Measurements from ENCODE around the gene AP5S1. TPM values are rescaled to one million over a fixed set of nuclear protein-coding genes. Genes with fewer than 3 reads are reported as not detected.

Gene AP5S1
- total RNA-seq, 1 donor from 2014 or later = 22.8 TPM

DNA sequence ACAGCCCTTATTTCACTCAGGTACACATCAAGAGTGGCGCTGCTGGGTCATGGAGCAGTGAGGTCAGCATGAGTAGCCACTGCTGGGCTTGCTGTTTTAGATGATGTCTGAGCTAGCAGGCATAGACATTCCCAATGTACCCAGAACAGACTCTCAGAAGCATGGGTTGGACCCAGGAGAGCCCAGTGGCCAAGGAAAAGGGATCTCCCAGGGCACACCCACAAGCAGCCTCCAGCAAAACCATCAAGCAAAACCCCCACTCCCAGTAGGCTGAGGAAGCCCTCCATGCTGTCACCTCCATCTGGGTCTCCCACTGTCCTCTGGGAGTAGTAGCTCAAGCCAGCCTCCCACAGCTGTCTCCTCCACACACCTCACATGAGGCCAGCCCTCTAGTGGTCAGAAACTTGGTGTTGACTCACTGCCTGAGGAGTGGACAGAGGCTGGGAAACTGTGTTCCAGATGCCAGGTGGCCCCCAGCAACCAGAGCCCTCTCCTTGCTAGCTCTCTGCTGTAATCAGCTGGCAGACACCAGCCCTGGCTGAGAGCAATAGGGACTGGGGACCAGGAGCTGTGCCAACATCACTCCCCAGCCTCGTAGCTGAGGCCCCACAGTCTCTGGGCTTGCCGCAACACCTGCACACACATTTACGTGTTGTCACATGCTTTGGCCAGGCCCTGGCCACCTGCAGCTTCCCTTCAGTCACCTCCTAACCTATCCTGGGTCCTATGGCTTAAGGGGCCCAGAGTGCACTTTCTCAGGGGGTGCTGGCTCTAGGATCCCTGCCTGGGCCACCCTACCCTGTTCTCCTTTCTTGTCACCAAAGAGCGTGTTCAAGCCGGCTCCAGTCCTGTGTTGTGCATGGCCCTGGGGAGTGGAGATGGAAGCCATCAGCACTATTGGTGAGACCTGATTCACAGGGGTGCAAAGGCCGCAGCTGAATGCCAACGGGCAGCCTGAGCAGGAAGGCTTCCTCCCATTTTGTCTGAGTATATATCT, 1.9 kb upstream of the AP5S1 start:
- H3K9me3 Mint-ChIP-seq (ENCODE audit: unreplicated experiment) = no peaks in the 10 kb centered on the region
- DNase-seq (ENCODE audit: extremely low spot score, unreplicated experiment) = peak; percentile 90
- peaks cover 7% of the 10 kb centered on the region for H3K36me3 Mint-ChIP-seq (ENCODE audit: unreplicated experiment)
- H3K4me3 Mint-ChIP-seq (ENCODE audit: unreplicated experiment) = no peak overlapping the region
- peaks cover 39% of the 10 kb centered on the region for H3K4me1 Mint-ChIP-seq (ENCODE audit: unreplicated experiment)
- peak; percentile 75 for TF ChIP-seq CTCF (IDR thresholded peaks at IDR 0.05)
- H3K27me3 Mint-ChIP-seq (ENCODE audit: unreplicated experiment) = no peaks in the 10 kb centered on the region
- peak overlapping the region; percentile 98 for H3K27ac Mint-ChIP-seq (ENCODE audit: unreplicated experiment)

GRCh38 chr20:3819411-3820047, 818 bp upstream of the AP5S1 start:
- peaks cover 7% of the 10 kb centered on the region for H3K36me3 Mint-ChIP-seq (ENCODE audit: unreplicated experiment)
- no peak for TF ChIP-seq CTCF (IDR thresholded peaks at IDR 0.05)
- H3K27ac Mint-ChIP-seq (ENCODE audit: unreplicated experiment) = peak overlapping the region; percentile 98
- peak overlapping the region; percentile 74 for H3K4me3 Mint-ChIP-seq (ENCODE audit: unreplicated experiment)
- no peak for DNase-seq (ENCODE audit: extremely low spot score, unreplicated experiment)
- no peaks in the 10 kb centered on the region for H3K9me3 Mint-ChIP-seq (ENCODE audit: unreplicated experiment)
- no peaks in the 10 kb centered on the region for H3K27me3 Mint-ChIP-seq (ENCODE audit: unreplicated experiment)
- H3K4me1 Mint-ChIP-seq (ENCODE audit: unreplicated experiment) = peaks cover 39% of the 10 kb centered on the region

DNA sequence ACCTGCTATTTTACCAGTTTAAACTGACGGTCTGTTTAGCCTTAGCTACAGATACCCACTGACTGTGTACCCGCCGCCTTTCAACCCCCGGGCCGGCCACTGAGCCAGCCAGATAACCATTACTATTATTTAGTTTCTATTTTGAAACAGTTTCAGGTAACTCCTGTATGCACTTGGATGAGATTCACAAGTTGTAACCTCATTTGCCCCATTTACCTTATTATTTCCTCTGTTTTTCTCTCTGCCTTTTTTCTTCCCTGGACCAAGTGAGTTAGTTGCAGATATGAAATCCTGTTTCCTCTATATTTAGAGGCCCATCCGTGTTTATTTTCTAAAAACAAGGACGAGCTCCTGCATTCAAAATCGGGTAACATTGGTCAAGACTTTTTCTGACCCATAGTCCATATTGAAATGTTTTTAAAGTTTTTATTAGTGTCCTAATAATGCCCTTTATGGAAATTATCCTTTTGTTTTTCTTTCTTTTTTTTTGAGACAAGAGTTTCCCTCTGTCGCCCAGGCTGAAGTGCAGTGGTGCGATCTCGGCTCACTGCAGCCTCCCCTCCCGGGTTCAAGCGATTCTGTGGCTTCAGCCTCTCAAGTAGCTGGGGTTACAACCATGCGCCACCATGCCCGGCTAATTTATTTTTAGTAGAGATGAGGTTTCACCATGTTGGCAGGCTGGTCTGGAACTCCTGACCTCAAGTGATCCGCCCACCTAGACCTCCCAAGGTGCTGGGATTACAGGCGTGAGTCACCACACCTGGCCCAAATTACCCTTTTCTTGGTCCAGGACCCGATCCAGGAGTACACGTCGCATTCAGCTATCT, 767 bp downstream of the AP5S1 start:
- Mint-ChIP-seq H3K4me3 (ENCODE audit: unreplicated experiment) (peak overlapping the region; percentile 85), H3K4me1 (ENCODE audit: unreplicated experiment) (peaks cover 39% of the 10 kb centered on the region), H3K27me3 (ENCODE audit: unreplicated experiment) (no peaks in the 10 kb centered on the region), H3K9me3 (ENCODE audit: unreplicated experiment) (no peaks in the 10 kb centered on the region), H3K36me3 (ENCODE audit: unreplicated experiment) (peaks cover 7% of the 10 kb centered on the region), H3K27ac (ENCODE audit: unreplicated experiment) (peak overlapping the region; percentile 98)
- DNase-seq (ENCODE audit: extremely low spot score, unreplicated experiment) = no peak
- no peak for TF ChIP-seq CTCF (IDR thresholded peaks at IDR 0.05)

DNA sequence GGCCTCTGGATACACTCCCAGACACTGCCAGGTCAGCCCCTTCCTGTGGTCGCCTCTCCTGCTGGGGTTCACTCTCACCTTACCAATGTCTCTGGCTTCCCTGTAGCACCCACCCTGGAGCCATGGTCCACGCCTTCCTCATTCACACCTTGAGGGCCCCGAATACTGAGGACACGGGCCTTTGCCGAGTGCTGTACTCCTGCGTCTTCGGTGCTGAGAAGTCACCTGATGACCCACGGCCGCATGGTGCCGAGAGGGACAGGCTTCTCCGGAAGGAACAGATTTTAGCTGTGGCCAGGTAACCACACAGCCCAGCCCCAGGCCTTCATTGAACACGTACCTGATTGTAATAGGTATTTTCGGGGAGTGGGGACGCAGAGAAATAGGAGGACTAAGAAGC, 1.6 kb downstream of the AP5S1 start:
- Mint-ChIP-seq H3K27ac (ENCODE audit: unreplicated experiment) (peak overlapping the region; percentile 98), H3K9me3 (ENCODE audit: unreplicated experiment) (no peaks in the 10 kb centered on the region), H3K27me3 (ENCODE audit: unreplicated experiment) (no peaks in the 10 kb centered on the region)

More for the DNA sequence above, 1.6 kb downstream of the AP5S1 start:
- Mint-ChIP-seq H3K36me3 (ENCODE audit: unreplicated experiment) (peaks cover 9% of the 10 kb centered on the region), H3K4me1 (ENCODE audit: unreplicated experiment) (peaks cover 32% of the 10 kb centered on the region), H3K4me3 (ENCODE audit: unreplicated experiment) (peak overlapping the region; percentile 85)
- DNase-seq (ENCODE audit: extremely low spot score, unreplicated experiment) = no peak
- no peak for TF ChIP-seq CTCF (IDR thresholded peaks at IDR 0.05)

All from osteocyte (in vitro differentiated cells).